ENCODE results near the gene TRAF2.

Gene TRAF2

DNA sequence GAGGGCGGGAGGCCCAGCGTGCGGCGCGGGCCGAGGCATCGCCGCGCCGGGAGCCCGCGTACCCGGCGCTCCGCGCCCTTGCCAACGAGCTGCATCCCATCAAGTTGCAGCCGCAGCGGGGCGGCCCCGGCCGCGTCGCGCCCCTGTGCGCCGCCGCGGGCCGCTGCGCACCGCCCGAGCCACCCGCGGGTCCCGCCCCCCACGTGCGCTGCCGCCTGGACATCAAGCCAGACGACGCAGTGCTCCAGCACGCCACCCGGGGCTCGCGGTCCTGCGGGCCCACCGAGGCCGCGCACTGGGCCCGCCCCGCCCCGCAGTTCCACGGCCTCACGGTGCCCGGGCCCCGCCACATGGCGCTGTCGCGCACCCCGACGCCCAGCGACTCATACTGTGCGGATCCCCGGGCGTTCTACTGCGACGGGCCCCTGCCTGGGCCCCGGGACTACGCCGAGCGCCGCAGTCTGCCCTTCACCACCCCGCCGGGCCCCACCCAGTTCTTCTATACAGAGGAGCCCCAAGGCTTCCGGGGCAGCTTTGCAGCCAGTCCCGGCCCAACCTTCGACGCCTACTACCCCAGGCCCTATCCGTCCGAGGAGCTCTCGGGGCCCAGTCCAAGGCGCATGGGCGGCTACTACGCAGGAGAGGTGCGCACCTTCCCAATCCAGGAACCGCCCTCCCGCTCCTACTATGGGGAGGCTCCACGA lies 41.4 kb upstream of the TRAF2 start:
- no peak for TF ChIP-seq ZNF274 (IDR thresholded peaks at IDR 0.05; ENCODE audit: low read depth, low read length)
- H3K4me3 ChIP-seq (ENCODE audit: low read length), result no peak overlapping the region

DNA sequence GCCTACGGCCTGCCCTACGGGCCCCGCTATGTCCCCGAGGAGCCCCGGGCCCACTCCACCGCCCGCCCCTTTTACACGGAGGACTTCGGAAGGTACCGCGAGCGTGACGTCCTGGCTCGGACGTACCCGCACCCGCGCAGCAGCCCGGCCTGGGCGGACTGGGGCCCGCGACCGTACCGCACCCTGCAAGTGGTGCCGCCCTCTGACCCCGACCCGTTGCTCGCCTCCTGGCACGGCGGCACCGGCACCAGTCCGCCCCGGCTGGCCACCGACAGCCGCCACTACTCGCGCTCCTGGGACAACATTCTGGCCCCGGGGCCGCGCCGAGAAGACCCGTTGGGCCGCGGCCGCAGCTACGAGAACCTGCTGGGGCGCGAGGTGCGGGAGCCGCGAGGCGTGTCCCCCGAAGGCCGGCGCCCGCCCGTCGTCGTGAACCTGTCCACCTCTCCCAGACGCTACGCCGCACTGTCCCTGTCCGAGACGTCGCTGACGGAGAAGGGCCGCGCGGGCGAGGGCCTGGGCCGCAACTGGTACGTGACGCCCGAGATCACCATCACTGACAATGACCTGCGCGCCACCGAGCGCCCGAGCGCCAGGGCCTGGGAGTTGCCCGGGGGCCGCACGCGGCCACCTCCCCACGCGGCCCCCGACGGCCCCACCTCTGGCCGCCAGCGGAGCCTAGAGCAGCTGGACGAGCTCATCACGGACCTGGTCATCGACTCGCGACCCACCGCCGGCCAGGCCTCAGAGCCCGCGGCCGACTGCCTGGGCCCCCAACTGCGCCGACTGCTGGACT lies 40.7 kb upstream of the TRAF2 start:
- no peak overlapping the region for H3K4me3 ChIP-seq (ENCODE audit: low read length)
- no peak for TF ChIP-seq ZNF274 (IDR thresholded peaks at IDR 0.05; ENCODE audit: low read depth, low read length)

DNA sequence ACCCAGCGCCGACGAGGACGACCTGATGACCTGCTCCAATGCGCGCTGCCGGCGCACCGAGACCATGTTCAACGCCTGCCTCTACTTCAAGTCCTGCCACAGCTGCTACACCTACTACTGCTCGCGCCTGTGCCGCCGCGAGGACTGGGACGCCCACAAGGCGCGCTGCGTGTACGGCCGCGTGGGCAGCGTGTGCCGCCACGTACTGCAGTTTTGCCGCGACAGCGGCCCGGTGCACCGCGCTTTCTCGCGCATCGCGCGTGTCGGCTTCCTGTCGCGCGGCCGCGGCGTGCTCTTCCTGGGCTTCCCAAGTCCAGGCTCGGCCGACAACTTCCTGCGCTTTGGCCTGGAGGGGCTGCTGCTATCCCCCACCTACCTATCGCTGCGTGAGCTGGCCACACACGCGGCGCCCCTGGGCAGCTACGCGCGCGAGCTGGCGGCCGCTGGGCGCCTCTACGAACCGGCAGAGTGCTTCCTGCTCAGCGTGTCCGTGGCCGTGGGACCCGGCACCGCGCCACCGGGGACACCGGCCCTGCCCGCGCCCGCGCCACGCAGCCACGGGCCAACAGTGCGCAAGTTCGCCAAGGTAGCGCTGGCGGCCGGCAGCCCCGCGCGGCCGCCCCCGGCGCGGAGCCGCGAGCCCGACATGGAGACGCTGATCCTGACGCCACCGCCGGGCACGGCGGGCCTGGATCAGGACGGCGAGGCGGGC lies 39.8 kb upstream of the TRAF2 start:
- TF ChIP-seq ZNF274 (IDR thresholded peaks at IDR 0.05; ENCODE audit: low read depth, low read length), result no peak
- no peak overlapping the region for H3K4me3 ChIP-seq (ENCODE audit: low read length)

DNA sequence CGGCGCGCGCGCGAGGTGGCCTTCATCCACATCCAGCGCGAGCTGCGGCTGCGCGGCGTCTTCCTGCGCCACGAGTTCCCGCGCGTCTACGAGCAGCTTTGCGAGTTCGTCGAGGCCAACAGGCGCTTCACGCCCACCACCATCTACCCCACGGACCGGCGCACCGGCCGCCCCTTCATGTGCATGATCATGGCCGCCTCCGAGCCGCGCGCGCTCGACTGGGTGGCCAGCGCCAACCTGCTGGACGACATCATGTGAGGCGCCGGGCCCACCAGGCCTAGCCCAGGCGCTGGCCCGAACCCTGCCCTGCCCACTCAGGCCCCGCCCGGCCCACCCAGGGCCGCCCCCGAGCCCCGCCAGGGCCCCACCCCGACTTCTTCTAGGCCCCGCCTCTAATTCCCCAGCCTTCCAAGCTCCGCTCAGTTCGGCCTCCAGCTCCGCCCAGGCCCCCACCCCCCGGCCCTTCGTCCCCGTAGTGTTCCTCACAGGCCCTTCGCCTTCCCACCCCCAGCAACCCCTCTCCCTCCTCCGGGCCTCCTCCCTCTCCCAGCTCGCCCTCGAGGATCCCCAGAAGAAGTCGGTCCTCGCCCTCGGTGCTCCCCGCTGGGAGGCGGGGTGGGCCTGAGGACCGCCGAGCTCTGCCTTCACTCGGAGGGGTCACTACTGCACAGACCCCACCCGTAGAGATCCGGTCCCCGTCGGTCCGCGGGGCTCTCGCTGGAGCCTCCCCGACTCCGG lies 39.1 kb upstream of the TRAF2 start:
- peak overlapping the region; percentile 79; the same call in 1 of the 2 replicates for H3K4me3 ChIP-seq (ENCODE audit: low read length)
- no peak for TF ChIP-seq ZNF274 (IDR thresholded peaks at IDR 0.05; ENCODE audit: low read depth, low read length)

DNA sequence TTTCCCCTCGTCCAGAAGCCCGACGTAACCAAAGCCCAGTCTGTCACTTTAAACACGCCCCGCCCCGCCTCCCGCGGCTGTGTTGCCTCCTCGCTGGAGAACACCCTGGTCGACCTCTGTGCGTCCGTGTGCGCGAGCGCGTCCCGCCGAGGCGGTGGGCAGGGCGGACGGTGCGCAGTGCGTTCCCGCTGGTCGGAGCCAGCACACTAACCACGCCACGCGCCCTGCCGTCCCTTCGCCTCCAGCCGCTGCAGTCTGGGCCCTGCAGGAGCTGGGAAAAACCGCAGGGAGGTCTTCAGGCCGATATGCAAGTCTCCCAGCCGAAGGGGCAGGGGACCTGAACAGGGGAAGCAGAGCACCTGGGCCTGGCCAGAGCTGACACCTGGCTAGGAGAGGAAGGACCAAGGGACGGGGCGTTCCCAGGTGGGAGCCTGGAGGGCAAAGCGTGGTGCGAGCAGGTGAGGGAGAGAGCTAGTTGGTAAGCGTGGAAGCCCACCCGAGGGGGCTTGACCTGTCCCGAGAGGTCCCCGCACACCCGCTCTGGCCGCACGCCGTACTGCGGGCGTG lies 38.4 kb upstream of the TRAF2 start:
- no peak for TF ChIP-seq ZNF274 (IDR thresholded peaks at IDR 0.05; ENCODE audit: low read depth, low read length)

DNA sequence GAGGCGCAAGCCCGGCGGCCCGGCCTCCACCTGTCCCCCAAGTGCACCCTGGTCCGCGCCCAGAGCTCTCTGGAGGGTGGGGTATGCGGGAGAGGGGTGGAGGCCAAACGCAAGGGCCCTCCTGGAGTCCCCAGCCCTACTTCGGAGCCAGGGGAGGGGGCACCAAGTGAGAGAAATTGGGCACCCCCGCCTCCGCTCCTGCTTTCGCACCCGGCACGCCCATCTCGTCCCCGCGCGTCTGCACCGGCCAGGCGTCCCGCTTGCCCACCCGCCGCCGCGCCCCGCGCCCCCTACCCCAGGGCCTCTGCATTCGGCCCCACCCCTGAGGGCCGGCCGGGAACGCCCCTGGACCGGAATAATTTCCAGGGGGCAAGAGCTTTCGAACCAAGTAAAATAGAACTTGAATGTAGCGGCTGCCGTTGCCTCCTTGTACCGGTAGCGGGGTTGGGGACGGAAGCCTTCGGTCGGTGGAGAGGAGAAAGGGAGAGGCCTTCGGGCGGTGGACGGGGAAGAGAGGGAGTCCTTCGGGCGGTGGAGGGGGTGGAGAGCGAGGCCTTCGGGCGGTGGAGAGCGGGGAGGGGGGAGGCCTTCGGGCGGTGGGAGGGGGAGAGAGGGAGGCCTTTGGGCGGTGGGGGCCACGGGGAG lies 37.8 kb upstream of the TRAF2 start:
- H3K4me3 ChIP-seq (ENCODE audit: low read length), result peak overlapping the region; percentile 79
- TF ChIP-seq ZNF274 (IDR thresholded peaks at IDR 0.05; ENCODE audit: low read depth, low read length), result no peak

More for the DNA sequence above, 38.4 kb upstream of the TRAF2 start:
- H3K4me3 ChIP-seq (ENCODE audit: low read length), result peak overlapping the region; percentile 79

DNA sequence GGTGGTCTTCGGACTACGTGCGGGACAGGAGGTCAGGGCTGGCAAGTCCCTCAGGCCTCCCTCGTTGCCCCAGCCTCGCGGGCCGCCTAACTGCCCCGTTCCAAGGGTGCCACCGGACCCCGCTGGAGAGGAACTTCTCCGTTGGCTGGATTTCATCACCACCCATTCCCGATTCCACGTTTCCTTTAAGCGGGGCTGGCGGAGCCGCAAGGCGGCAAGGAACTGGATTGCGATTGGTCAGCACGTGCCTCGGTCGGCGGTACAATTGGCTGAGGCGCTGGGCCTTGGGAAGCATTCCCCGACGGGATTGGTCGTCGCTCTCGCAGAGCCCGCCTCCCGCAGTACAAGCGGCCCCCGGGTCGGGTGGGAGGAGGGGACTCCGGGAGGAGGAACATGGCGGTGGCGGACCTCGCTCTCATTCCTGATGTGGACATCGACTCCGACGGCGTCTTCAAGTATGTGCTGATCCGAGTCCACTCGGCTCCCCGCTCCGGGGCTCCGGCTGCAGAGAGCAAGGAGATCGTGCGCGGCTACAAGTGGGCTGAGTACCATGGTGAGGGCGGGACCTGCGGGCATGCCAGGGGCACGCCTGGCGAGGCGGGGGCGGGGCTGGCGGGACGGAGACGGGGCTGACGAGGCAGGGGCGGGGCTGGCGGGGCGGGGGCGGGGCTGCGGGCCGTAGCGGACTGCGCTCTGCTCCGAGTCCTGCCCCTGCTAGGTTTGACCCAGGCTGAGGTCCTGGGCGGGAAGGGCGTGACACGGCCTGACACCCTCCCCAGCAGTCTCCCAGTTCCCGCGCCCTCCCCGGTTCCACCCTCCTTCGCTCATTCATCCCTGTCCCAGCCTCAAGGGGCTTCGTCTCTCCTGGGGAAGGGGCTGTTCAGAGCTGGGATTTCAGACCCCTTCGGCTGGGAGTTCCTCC lies 37.0 kb upstream of the TRAF2 start, which contains the start of gene PHPT1:
Gene PHPT1 (plus strand): TSS at position 372 of the 922 bp plus-strand sequence. CDS start 22 bp downstream, at position 394.
- H3K4me3 ChIP-seq (ENCODE audit: low read length), result peak within 1 kb of the TSS; percentile 79
- TF ChIP-seq ZNF274 (IDR thresholded peaks at IDR 0.05; ENCODE audit: low read depth, low read length), result no peak

DNA sequence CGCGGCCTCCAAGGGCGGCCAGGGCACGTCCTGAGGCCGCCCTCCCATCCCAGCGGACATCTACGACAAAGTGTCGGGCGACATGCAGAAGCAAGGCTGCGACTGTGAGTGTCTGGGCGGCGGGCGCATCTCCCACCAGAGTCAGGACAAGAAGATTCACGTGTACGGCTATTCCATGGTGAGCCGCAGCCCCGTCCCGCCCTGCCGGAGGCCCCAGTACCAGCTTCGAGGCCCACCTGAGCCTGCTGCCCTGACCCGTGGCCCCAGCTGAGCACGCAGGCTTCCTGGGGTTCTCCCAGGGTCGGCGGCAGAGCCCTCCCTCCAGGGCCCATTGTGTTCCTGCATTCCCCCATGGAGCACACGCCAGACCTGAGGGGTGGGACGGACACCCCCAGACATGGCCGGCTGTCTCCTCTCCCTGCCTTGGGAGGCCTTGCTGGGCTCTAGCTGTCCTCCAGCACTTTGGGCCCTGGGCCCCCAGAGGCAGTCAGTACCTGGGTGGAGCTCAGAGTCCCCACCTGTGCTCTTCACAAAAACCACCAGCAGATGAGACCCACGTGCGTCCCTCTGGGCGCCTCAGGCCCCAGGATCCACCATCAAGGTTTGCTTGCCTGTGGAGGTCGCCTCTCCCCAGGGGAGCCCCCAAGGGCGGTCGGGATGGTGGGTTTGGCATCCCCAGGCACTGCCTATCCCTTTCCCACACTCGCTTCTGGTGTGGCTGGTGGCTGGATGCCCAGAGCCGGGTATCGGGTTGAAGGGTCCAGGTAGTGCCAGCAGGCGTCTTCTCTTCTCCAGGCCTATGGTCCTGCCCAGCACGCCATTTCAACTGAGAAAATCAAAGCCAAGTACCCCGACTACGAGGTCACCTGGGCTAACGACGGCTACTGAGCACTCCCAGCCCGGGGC lies 36.1 kb upstream of the TRAF2 start:
- no peak for TF ChIP-seq ZNF274 (IDR thresholded peaks at IDR 0.05; ENCODE audit: low read depth, low read length)
- peak overlapping the region; percentile 64 for H3K4me3 ChIP-seq (ENCODE audit: low read length)

DNA sequence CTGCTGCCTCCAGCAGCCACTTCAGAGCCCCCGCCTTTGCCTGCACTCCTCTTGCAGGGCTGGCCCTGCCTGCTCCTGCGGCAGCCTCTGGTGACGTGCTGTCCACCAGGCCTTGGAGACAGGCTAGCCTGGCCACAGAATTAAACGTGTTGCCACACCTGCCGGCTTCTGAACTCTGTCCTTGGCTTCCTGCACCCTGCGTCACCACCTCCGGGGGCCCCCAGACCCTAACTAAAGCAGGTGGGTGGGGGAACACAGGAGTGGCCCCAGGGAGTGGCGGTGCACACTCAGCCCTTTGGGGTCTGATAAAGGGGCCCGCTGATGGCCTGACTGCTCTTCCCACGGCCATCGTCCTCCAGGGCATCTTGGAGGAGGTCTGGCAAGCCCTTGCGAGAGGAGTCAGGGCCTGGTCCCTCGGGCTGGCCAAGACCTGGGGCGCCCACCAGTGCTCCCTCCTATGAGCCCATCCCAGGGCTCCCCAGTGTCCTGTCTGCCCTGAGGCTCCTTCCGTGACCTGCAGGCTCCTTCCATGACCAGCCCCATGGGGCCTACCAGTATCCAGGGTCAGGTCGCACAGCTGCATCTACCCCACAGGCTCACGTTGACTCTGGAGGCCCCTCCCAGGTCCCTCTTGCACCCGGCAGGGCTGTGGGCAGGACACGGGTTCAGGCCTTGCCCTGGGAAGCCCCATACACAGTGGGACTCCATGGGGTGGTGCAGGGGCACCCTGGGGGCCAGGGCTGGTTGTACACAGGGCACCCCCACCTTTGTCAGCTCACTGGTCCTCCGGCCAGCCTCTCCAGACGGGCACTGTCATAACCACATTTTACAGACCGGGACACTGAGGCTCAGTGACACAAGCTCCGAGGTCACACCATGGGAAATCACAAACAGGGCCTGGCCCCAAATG lies 35.2 kb upstream of the TRAF2 start:
- TF ChIP-seq ZNF274 (IDR thresholded peaks at IDR 0.05; ENCODE audit: low read depth, low read length), result no peak
- H3K4me3 ChIP-seq (ENCODE audit: low read length), result no peak overlapping the region

DNA sequence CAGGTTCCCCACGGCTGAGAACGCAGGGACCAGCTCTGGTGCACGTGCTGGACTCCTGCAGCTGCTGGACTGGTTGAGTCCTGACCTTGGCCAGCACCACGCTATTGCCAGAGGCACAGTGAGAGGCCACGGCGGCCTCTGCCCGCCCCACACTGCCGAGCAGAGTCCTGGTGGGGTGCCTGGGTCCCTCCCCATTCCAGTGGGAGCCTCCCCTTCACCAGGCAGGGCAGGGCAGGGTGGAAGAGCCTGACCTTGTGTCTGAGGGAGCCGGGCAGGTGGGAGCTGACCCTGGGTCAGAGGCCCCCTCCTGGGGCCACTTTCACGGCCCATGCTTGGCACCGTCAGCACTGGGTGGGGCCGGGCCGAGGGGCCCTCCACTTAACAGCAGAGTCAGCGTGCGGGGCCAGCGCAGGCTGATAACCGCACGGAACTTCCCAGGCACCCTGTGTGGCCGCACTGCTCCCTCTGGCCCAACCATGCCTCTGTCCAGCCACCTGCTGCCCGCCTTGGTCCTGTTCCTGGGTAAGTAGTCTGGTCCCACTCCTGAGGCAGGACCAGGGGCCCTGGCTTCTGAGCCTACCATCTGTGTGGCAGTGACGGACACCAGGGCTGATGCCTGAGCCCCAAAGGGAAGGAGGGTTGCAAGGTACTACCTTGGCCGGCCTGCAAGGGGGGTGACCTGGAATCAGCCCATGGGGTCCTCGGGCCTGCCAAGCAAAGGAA lies 34.2 kb upstream of the TRAF2 start, which contains the start of gene MAMDC4:
Gene MAMDC4 (plus strand): TSS at position 406 of the 723 bp plus-strand sequence. CDS start 71 bp downstream, at position 477.
- TF ChIP-seq ZNF274 (IDR thresholded peaks at IDR 0.05; ENCODE audit: low read depth, low read length), result no peak

More for the DNA sequence above, 34.2 kb upstream of the TRAF2 start, which contains the start of gene MAMDC4:
- H3K4me3 ChIP-seq (ENCODE audit: low read length), result no peak within 1 kb of the TSS

Measured in GM08714 (cell line).